H9 (cell line): Measurements from ENCODE around the gene RDH5. TPM values are rescaled to one million over a fixed set of nuclear protein-coding genes. Genes with fewer than 3 reads are reported as not detected.
A peak's percentile ranks its signal among the peaks of the same experiment; 100 is the strongest.

ENCODE experiments used
- DNase-seq: peaks from one replicate; pipeline ENCODE4 v3.0.0-alpha.2; 2017
- H2AFZ ChIP-seq: one replicate; pipeline ENCODE4 v1.6.1; 2013; ENCODE audit warnings: mild to moderate bottlenecking, low read length, control low read depth, moderate library complexity
- H2AK5ac ChIP-seq: 2 replicates; pipeline ENCODE4 v1.6.1; 2013; ENCODE audit warnings: low read length, control low read depth, mixed read lengths; ENCODE audit not compliant: insufficient read length
- H2BK120ac ChIP-seq: one replicate; pipeline ENCODE4 v1.6.1; 2013; ENCODE audit warnings: low read depth, mild to moderate bottlenecking, low read length, control low read depth, inconsistent platforms; ENCODE audit not compliant: poor library complexity, severe bottlenecking
- H2BK12ac ChIP-seq: 2 replicates; pipeline ENCODE4 v1.6.1; 2013; ENCODE audit warnings: low read length, control low read depth, mixed read lengths, low read depth; ENCODE audit not compliant: insufficient read length
- H2BK15ac ChIP-seq: 2 replicates; pipeline ENCODE4 v1.6.1; 2013; ENCODE audit warnings: low read depth, low read length, control low read depth
- H2BK20ac ChIP-seq: one replicate; pipeline ENCODE4 v1.6.1; 2013; ENCODE audit warnings: low read depth, mild to moderate bottlenecking, low read length, control low read depth, inconsistent platforms; ENCODE audit not compliant: poor library complexity, severe bottlenecking
- H2BK5ac ChIP-seq: 2 replicates; pipeline ENCODE4 v1.6.1; 2013; ENCODE audit warnings: low read length, control low read depth, mixed read lengths; ENCODE audit not compliant: insufficient read length
- H3K14ac ChIP-seq: 2 replicates; pipeline ENCODE4 v1.6.1; 2013; ENCODE audit warnings: low read length, control low read depth; ENCODE audit not compliant: insufficient read depth
- H3K18ac ChIP-seq: 2 replicates; pipeline ENCODE4 v1.6.1; 2013; ENCODE audit warnings: low read depth, mild to moderate bottlenecking, mixed read lengths, low read length, control low read depth; ENCODE audit not compliant: insufficient read length
- H3K23ac ChIP-seq: 2 replicates; pipeline ENCODE4 v1.6.1; 2013; ENCODE audit warnings: low read length, control low read depth, mixed read lengths, low read depth; ENCODE audit not compliant: insufficient read length
- H3K23me2 ChIP-seq: 2 replicates; pipeline ENCODE4 v1.6.1; 2013; ENCODE audit warnings: low read depth, mild to moderate bottlenecking, mixed read lengths, low read length, control low read depth; ENCODE audit not compliant: insufficient read length, poor library complexity, severe bottlenecking
- H3K27ac ChIP-seq: 2 replicates; pipeline ENCODE4 v1.5.1; 2013; ENCODE audit warnings: low read length, control low read depth, mixed read lengths, low read depth; ENCODE audit not compliant: insufficient read length
- H3K27me3 ChIP-seq: 2 replicates; pipeline ENCODE4 v1.6.1; 2013; ENCODE audit warnings: low read length, control low read depth, inconsistent platforms; ENCODE audit not compliant: insufficient read depth
- H3K4ac ChIP-seq: 2 replicates; pipeline ENCODE4 v1.6.1; 2013; ENCODE audit warnings: low read depth, mild to moderate bottlenecking, control low read depth, inconsistent platforms, low read length, moderate library complexity
- H3K4me1 ChIP-seq: 2 replicates; pipeline ENCODE4 v1.6.1; 2013; ENCODE audit warnings: low read length, control low read depth, inconsistent platforms; ENCODE audit not compliant: insufficient read depth
- H3K4me2 ChIP-seq: 2 replicates; pipeline ENCODE4 v1.6.1; 2013; ENCODE audit warnings: low read length, control low read depth, mixed read lengths; ENCODE audit not compliant: insufficient read length, insufficient read depth
- H3K56ac ChIP-seq: 2 replicates; pipeline ENCODE4 v1.6.1; 2013; ENCODE audit warnings: low read depth, mild to moderate bottlenecking, mixed read lengths, low read length, control low read depth; ENCODE audit not compliant: insufficient read length
- H3K79me1 ChIP-seq: 2 replicates; pipeline ENCODE4 v1.6.1; 2013; ENCODE audit warnings: low read depth, mild to moderate bottlenecking, moderate library complexity, low read length, control low read depth, inconsistent platforms; ENCODE audit not compliant: insufficient read depth, poor library complexity, severe bottlenecking
- H3K79me2 ChIP-seq: 2 replicates; pipeline ENCODE4 v1.6.1; 2013; ENCODE audit warnings: low read length, control low read depth, inconsistent platforms; ENCODE audit not compliant: insufficient read depth
- H3K9ac ChIP-seq: 2 replicates; pipeline ENCODE4 v1.6.1; 2013; ENCODE audit warnings: low read length, control low read depth, mixed read lengths; ENCODE audit not compliant: insufficient read length; ENCODE audit errors: extremely low read depth
- H3K9me3 ChIP-seq: one replicate; pipeline ENCODE4 v1.6.1; 2013; ENCODE audit warnings: low read depth, low read length, inconsistent platforms; ENCODE audit not compliant: control insufficient read depth
- H3T11ph ChIP-seq: one replicate; pipeline ENCODE4 v1.6.1; 2013; ENCODE audit warnings: mild to moderate bottlenecking, low read length, control low read depth, inconsistent platforms
- H4K20me1 ChIP-seq: one replicate; pipeline ENCODE4 v1.6.1; 2013; ENCODE audit not compliant: control insufficient read depth, insufficient read length, insufficient read depth
- H4K5ac ChIP-seq: 2 replicates; pipeline ENCODE4 v1.6.1; 2013; ENCODE audit warnings: low read depth, mild to moderate bottlenecking, mixed read lengths, low read length, control low read depth; ENCODE audit not compliant: insufficient read length
- H4K8ac ChIP-seq: replicated peaks from 2 replicates; pipeline ENCODE4 v1.6.1; 2013; ENCODE audit warnings: low read length, control low read depth, mixed read lengths, low read depth; ENCODE audit not compliant: insufficient read length
- H4K91ac ChIP-seq: 2 replicates; pipeline ENCODE4 v1.6.1; 2013; ENCODE audit warnings: low read depth, mild to moderate bottlenecking, moderate library complexity, mixed read lengths, low read length, control low read depth; ENCODE audit not compliant: insufficient read length
- H3K27ac Mint-ChIP-seq, 3 experiments: 2 replicates in 2 of 3; 3 replicates in 1 of 3; pipeline ENCODE4 v1.8.0; 2020 to 2021; ENCODE audit warnings: mixed read lengths in 3 of 3, mild to moderate bottlenecking in 1 of 3, moderate library complexity in 1 of 3
- H3K27me3 Mint-ChIP-seq: 2 replicates; pipeline ENCODE4 v1.8.0; 2021; ENCODE audit warnings: low read depth, mild to moderate bottlenecking, moderate library complexity, mixed read lengths
- H3K36me3 Mint-ChIP-seq, 3 experiments: 2 replicates in 2 of 3; 3 replicates in 1 of 3; pipeline ENCODE4 v1.8.0; 2020 to 2021; ENCODE audit warnings: low read depth in 3 of 3, mixed read lengths in 3 of 3; ENCODE audit not compliant: insufficient read depth in 1 of 3
- H3K4me1 Mint-ChIP-seq, 2 experiments: 2 replicates each; pipeline ENCODE4 v1.8.0; 2020; ENCODE audit warnings: mixed read lengths in 2 of 2
- H3K4me3 Mint-ChIP-seq, 2 experiments: 2 replicates in 1 of 2; 3 replicates in 1 of 2; pipeline ENCODE4 v1.8.0; 2020 to 2021; ENCODE audit warnings: mild to moderate bottlenecking in 2 of 2, mixed read lengths in 2 of 2, moderate library complexity in 1 of 2
- H3K9me3 Mint-ChIP-seq, 2 experiments: 2 replicates in 1 of 2; 3 replicates in 1 of 2; pipeline ENCODE4 v1.8.0; 2020; ENCODE audit warnings: mild to moderate bottlenecking in 2 of 2, mixed read lengths in 2 of 2, moderate library complexity in 1 of 2
- CTCF ChIP-seq: fragments of 200-600 bp; sonication (generic); conservative IDR thresholded peaks from 3 replicates; pipeline ENCODE4 v1.8.0; 2021; ENCODE audit warnings: antibody characterized with exemption, mild to moderate bottlenecking
- WGBS: extraction: QIAGEN DNeasy Blood & Tissue Kit; methylation state at CpG from one replicate; pipeline ENCODE4 v1.1.7; 2013; ENCODE audit warnings: missing lambda C conversion rate, low lambda C conversion rate, mixed read lengths; ENCODE audit not compliant: insufficient read length; ENCODE audit errors: extremely low coverage; 5-methylcytosine and 5-hydroxymethylcytosine counted together
- long read RNA-seq: library from polyadenylated mRNA; unstranded; transcript quantifications from one replicate; pipeline ENCODE4 v2.0.0, GENCODE V29; 2020
- total RNA-seq: library from RNA; stranded (reverse); gene quantifications from 2 replicates; pipeline ENCODE4 v1.2.1, GENCODE V29; 2021

The RDH5 gene
- total RNA-seq: 4.0 and 6.6 TPM in 2 replicates
- long read RNA-seq: 0 reads

- Histone ChIP-seq H3K4ac (no peak within 1 kb of the TSS), H2BK120ac (no peak within 1 kb of the TSS), H3K56ac (no peak within 1 kb of the TSS), H2BK20ac (no peak within 1 kb of the TSS), H3K4me1 (peaks cover 13% of the 10 kb centered on the region; the same call in 1 of the 2 replicates), H3K14ac (no peak within 1 kb of the TSS), H3K23me2 (peaks cover 9% of the 10 kb centered on the region), H3K23ac (no peak within 1 kb of the TSS), H3K9ac (no peak within 1 kb of the TSS), H3K27me3 (no peaks in the 10 kb centered on the region), H3K27ac (no peak within 1 kb of the TSS), H4K5ac (no peak within 1 kb of the TSS), H4K20me1 (no peaks in the 10 kb centered on the region), H3K9me3 (no peaks in the 10 kb centered on the region), H2BK12ac (no peak within 1 kb of the TSS), H2AFZ (no peak within 1 kb of the TSS), H3K4me2 (no peak within 1 kb of the TSS), H2AK5ac (no peak within 1 kb of the TSS), H3K79me2 (no peaks in the 10 kb centered on the region), H3K18ac (no peak within 1 kb of the TSS), H3K79me1 (no peaks in the 10 kb centered on the region), H3T11ph (no peak within 1 kb of the TSS), H2BK5ac (no peak within 1 kb of the TSS), H4K8ac (no peak within 1 kb of the TSS), H4K91ac (no peak within 1 kb of the TSS), H2BK15ac (no peak within 1 kb of the TSS)
- TF ChIP-seq CTCF: no peak
- Mint-ChIP-seq H3K4me1 (peaks cover 44 to 46% of the 10 kb centered on the region in 2 experiments), H3K4me3 (no peak within 1 kb of the TSS), H3K27ac (peak within 1 kb of the TSS in 2 of 3 experiments; percentile 68 to 75; a peak in 3 of 7 replicates), H3K36me3 (peaks cover 3 to 30% (median 21%) of the 10 kb centered on the region in 3 experiments; a peak in 6 of 7 replicates), H3K9me3 (peaks cover 0 to 3% of the 10 kb centered on the region in 2 experiments; a peak in 3 of 5 replicates), H3K27me3 (peaks cover 4% of the 10 kb centered on the region)
- DNase-seq: no peak
- WGBS: no CpG with 5 or more reads among the region's 6 CpGs
Observed at GRCh38 chr12:55720071-55720564, at the start of gene RDH5. RDH5 (plus strand) TSS chr12:55720393; CDS start chr12:55721185, 792 bp downstream.
